Activated B cell treated with CpG ODN at 0.5 μM for 24 hours (primary cell): Measurements from ENCODE around the gene GRM7. TPM values are rescaled to one million over a fixed set of nuclear protein-coding genes. Genes with fewer than 3 reads are reported as not detected.

Experiments used
- ATAC-seq: fragments of 200-7000 bp; cut with Tn5 transposase; one replicate; pipeline ENCODE4 v1.10.0; 2021; ENCODE audit warnings: low read depth, mild to moderate bottlenecking, moderate library complexity
- CTCF ChIA-PET: fragments of 350-600 bp; sonication (Branson Sonifier 250); formaldehyde crosslinking; loops from one replicate; lab custom pipeline; 2021; ENCODE audit warnings: antibody characterized with exemption; lab: Charles Lee
- POLR2A ChIA-PET: fragments of 350-600 bp; sonication (Branson Sonifier 250); formaldehyde crosslinking; loops from one replicate; lab custom pipeline; 2021; ENCODE audit warnings: antibody characterized with exemption; lab: Charles Lee
- DNase-seq: peaks from one replicate; pipeline ENCODE4 v3.0.0; 2022
- H3K27ac Mint-ChIP-seq: one replicate; pipeline ENCODE4 v1.8.0; 2020; ENCODE audit warnings: mixed read lengths
- H3K27me3 Mint-ChIP-seq: one replicate; pipeline ENCODE4 v1.8.0; 2021; ENCODE audit warnings: mixed read lengths
- H3K36me3 Mint-ChIP-seq: one replicate; pipeline ENCODE4 v1.8.0; 2021; ENCODE audit warnings: low read depth, mixed read lengths
- H3K4me1 Mint-ChIP-seq: one replicate; pipeline ENCODE4 v1.8.0; 2021; ENCODE audit warnings: mixed read lengths
- H3K4me3 Mint-ChIP-seq: one replicate; pipeline ENCODE4 v1.8.0; 2020; ENCODE audit warnings: mild to moderate bottlenecking, mixed read lengths
- H3K9me3 Mint-ChIP-seq: one replicate; pipeline ENCODE4 v1.8.0; 2020; ENCODE audit warnings: mixed read lengths
- intact Hi-C: fragments of 100-400 bp; cut with micrococcal nuclease; formaldehyde crosslinking; loops from one replicate; pipeline ENCODE4 v1.15.1; 2024
- total RNA-seq: library from RNA; stranded (reverse); gene quantifications from 2 replicates; pipeline ENCODE4 v1.2.3, GENCODE V29; 2022
- TF ChIP-seq, protein P1 (sequence below): fragments of 200-600 bp; IDR thresholded peaks from one replicate; pipeline ENCODE4 v1.8.0; 2022; ENCODE audit warnings: antibody characterized with exemption, mild to moderate bottlenecking

GRM7 gene
- total RNA-seq, 1 donor from 2014 or later: not detected

DNA sequence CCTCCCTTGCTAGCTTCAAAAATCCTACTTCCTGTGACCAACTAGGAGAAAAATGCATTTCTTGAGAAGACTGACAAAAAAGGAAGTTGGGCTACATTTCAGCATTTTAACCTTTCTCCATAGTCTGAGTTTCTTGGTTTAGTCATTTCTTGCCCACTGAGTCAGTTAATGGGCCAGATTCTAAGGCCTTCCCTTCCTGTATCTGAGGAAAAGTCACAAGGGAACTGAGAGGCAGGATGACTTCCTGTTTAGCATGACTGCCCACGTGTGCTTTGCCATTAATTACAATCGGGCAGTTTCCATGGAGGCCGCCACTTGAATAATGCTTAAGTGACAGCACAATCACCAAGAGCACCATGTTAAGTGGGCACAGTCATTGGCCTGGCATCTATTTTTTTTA, 846.3 kb downstream of the GRM7 start:
- ChIA-PET CTCF (no interaction called here), POLR2A (no interaction called here)
- Mint-ChIP-seq H3K4me3 (no peak overlapping the region), H3K27ac (no peak overlapping the region), H3K9me3 (peaks cover 5% of the 10 kb centered on the region), H3K4me1 (no peaks in the 10 kb centered on the region), H3K36me3 (no peaks in the 10 kb centered on the region), H3K27me3 (no peaks in the 10 kb centered on the region)
- ATAC-seq: no peak
- DNase-seq: no peak
- TF ChIP-seq, protein P1, sequence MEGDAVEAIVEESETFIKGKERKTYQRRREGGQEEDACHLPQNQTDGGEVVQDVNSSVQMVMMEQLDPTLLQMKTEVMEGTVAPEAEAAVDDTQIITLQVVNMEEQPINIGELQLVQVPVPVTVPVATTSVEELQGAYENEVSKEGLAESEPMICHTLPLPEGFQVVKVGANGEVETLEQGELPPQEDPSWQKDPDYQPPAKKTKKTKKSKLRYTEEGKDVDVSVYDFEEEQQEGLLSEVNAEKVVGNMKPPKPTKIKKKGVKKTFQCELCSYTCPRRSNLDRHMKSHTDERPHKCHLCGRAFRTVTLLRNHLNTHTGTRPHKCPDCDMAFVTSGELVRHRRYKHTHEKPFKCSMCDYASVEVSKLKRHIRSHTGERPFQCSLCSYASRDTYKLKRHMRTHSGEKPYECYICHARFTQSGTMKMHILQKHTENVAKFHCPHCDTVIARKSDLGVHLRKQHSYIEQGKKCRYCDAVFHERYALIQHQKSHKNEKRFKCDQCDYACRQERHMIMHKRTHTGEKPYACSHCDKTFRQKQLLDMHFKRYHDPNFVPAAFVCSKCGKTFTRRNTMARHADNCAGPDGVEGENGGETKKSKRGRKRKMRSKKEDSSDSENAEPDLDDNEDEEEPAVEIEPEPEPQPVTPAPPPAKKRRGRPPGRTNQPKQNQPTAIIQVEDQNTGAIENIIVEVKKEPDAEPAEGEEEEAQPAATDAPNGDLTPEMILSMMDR: no peak
- intact Hi-C loops: no loop called here

- no peak for ATAC-seq
- POLR2A ChIA-PET: no interaction called here
- intact Hi-C loops: no loop called here
- no peak overlapping the region for H3K27ac Mint-ChIP-seq
- H3K4me3 Mint-ChIP-seq: no peak overlapping the region
- no peaks in the 10 kb centered on the region for H3K36me3 Mint-ChIP-seq
- peaks cover 5% of the 10 kb centered on the region for H3K9me3 Mint-ChIP-seq
- no peak for DNase-seq
- TF ChIP-seq, protein P1: no peak
- H3K4me1 Mint-ChIP-seq: no peaks in the 10 kb centered on the region
- CTCF ChIA-PET: no interaction called here
- H3K27me3 Mint-ChIP-seq: no peaks in the 10 kb centered on the region
These were observed 848.6 kb downstream of the GRM7 start for GRCh38 chr3:7709376-7710082.

DNA sequence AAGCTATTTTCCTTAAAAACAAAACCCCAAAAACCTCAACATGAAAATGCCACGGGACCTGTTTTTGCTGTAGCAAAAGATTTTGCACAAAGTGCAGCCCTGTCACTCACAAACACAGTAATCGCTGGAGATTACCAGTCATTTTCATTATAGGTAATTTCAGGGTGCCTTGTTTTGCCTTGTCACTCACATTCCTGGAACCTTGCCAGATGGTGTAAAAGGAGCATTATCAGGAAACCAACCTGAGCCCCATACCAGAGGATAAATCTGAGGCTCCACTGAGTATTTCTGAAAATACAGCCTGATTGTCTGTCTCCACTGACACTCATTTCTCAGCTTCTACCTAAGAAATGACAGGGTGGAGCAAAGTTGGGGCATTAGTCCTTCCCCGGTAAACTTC, 849.4 kb downstream of the GRM7 start:
- CTCF ChIA-PET: no interaction called here
- Mint-ChIP-seq H3K4me1 (no peaks in the 10 kb centered on the region), H3K27me3 (no peaks in the 10 kb centered on the region), H3K27ac (no peak overlapping the region), H3K36me3 (no peaks in the 10 kb centered on the region), H3K9me3 (peaks cover 5% of the 10 kb centered on the region), H3K4me3 (no peak overlapping the region)
- intact Hi-C loops: no loop called here
- no peak for ATAC-seq
- POLR2A ChIA-PET: no interaction called here
- DNase-seq: no peak
- TF ChIP-seq, protein P1: no peak

DNA sequence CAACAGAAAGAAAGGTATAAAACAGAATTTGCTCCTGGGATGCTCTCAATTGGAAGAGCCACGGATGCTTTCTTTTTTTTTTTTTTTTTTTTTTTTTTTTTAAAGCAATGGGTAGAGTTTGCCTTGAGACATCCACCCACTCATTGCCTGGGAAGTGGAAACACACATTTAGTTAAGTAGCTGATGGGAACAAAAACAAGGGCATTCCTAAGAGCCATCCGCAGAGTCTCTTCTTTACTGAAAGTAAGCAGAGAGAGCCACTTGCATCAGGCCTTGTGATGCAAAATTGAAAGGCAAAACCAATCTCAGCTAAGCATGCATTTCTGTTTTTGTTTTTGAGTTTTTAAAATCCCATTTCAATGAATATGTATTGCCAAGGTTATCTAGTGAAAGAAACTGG, 852.8 kb downstream of the GRM7 start:
- ChIA-PET CTCF (no interaction called here), POLR2A (no interaction called here)
- H3K9me3 Mint-ChIP-seq: peaks cover 2% of the 10 kb centered on the region
- ATAC-seq (no peak), DNase-seq (no peak)
- H3K36me3 Mint-ChIP-seq: no peaks in the 10 kb centered on the region
- H3K27ac Mint-ChIP-seq: no peak overlapping the region
- no peak overlapping the region for H3K4me3 Mint-ChIP-seq
- H3K27me3 Mint-ChIP-seq: no peaks in the 10 kb centered on the region
- H3K4me1 Mint-ChIP-seq: no peaks in the 10 kb centered on the region
- TF ChIP-seq, protein P1: no peak
- intact Hi-C loops: no loop called here

GRCh38 chr3:7720649-7721297, 859.9 kb downstream of the GRM7 start:
- POLR2A ChIA-PET: no interaction called here
- Mint-ChIP-seq H3K9me3 (no peaks in the 10 kb centered on the region), H3K27me3 (no peaks in the 10 kb centered on the region), H3K36me3 (no peaks in the 10 kb centered on the region), H3K27ac (no peak overlapping the region), H3K4me3 (no peak overlapping the region), H3K4me1 (no peaks in the 10 kb centered on the region)
- ATAC-seq (no peak), DNase-seq (no peak)
- CTCF ChIA-PET: no interaction called here
- TF ChIP-seq, protein P1: no peak
- intact Hi-C loops: no loop called here
